ENCODE results near the gene ADGRE3.

Gene ADGRE3

DNA sequence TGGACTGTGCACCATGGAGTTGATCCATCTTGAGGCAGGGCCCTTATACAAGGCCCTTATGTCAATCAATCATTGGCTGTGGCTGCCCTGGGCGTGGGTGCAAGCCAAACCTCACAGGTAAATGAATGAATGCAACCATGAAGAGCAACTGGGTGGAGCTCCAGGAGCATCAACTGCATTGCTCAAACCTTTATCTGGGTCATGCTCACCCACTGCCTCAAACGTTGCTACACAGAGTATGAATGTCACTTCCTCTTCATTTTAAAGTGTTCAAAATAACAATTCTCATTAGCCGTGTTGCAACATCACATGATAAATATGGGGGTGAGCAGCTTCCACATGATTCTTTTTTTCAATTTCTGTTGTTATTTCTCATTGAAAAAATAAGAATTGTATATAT lies 8.8 kb upstream of the ADGRE3 start:
- no peaks in the 10 kb centered on the region for H3K27me3 ChIP-seq (ENCODE audit: insufficient read depth, poor library complexity, severe bottlenecking)
- ATAC-seq (ENCODE audit: low read depth) (no peak), DNase-seq (ENCODE audit: low spot score) (no peak)
- no peak overlapping the region for H3K4me3 ChIP-seq (ENCODE audit: severe bottlenecking)
- no peaks in the 10 kb centered on the region for H3K36me3 ChIP-seq (ENCODE audit: low read depth)
- H3K4me1 ChIP-seq (ENCODE audit: insufficient read depth, poor library complexity, severe bottlenecking), result no peaks in the 10 kb centered on the region
- no peak overlapping the region for H3K27ac ChIP-seq (ENCODE audit: poor library complexity, severe bottlenecking)
- TF ChIP-seq, protein P1, sequence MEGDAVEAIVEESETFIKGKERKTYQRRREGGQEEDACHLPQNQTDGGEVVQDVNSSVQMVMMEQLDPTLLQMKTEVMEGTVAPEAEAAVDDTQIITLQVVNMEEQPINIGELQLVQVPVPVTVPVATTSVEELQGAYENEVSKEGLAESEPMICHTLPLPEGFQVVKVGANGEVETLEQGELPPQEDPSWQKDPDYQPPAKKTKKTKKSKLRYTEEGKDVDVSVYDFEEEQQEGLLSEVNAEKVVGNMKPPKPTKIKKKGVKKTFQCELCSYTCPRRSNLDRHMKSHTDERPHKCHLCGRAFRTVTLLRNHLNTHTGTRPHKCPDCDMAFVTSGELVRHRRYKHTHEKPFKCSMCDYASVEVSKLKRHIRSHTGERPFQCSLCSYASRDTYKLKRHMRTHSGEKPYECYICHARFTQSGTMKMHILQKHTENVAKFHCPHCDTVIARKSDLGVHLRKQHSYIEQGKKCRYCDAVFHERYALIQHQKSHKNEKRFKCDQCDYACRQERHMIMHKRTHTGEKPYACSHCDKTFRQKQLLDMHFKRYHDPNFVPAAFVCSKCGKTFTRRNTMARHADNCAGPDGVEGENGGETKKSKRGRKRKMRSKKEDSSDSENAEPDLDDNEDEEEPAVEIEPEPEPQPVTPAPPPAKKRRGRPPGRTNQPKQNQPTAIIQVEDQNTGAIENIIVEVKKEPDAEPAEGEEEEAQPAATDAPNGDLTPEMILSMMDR (IDR thresholded peaks at IDR 0.05; ENCODE audit: poor library complexity, severe bottlenecking), result no peak
- H3K9me3 ChIP-seq (ENCODE audit: severe bottlenecking), result no peaks in the 10 kb centered on the region

DNA sequence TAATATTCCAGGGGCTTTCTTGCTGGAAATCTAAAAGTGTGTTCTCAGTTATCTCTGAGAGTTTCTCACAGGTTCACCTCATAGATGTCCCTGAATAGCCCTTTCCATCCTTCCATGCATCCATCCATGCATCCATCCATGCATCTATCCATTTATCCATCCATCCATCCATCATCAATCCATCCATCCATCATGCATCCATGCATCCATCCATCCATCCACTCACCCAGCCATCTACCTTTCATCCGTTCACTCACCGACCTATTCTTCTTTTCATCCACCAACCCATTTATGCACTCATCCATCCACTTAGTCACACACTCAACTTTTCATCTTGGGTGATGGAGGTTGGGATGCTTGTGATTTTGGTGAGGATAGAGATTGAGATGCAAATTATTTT lies 7.4 kb upstream of the ADGRE3 start:
- Histone ChIP-seq H3K27me3 (ENCODE audit: insufficient read depth, poor library complexity, severe bottlenecking) (no peaks in the 10 kb centered on the region), H3K27ac (ENCODE audit: poor library complexity, severe bottlenecking) (no peak overlapping the region)

DNA sequence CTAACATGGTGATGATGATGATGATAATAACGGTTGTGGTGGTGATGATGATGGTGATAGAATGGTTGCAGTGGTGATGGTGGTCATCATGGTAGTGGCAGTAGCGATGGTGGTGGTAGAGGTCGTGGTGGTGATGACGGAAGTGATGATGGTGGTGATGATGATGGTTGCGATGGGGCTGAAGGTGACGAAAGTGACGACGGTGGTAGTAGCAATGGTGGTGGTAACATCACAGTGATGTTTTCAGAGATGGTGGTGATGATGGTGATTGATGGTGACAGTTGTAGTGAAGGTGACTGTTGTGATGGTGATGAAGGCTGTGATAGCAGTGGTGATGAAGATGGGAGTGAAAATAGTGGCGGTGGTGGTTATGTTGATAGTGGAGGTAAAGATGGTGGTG lies 3.6 kb upstream of the ADGRE3 start:
- H3K4me3 ChIP-seq (ENCODE audit: severe bottlenecking), result no peak overlapping the region
- no peaks in the 10 kb centered on the region for H3K36me3 ChIP-seq (ENCODE audit: low read depth)
- DNase-seq (ENCODE audit: low spot score) (no peak), ATAC-seq (ENCODE audit: low read depth) (no peak)
- H3K4me1 ChIP-seq (ENCODE audit: insufficient read depth, poor library complexity, severe bottlenecking), result no peaks in the 10 kb centered on the region
- no peaks in the 10 kb centered on the region for H3K9me3 ChIP-seq (ENCODE audit: severe bottlenecking)
- TF ChIP-seq, protein P1 (IDR thresholded peaks at IDR 0.05; ENCODE audit: poor library complexity, severe bottlenecking), result no peak
- H3K27me3 ChIP-seq (ENCODE audit: insufficient read depth, poor library complexity, severe bottlenecking), result no peaks in the 10 kb centered on the region
- no peak overlapping the region for H3K27ac ChIP-seq (ENCODE audit: poor library complexity, severe bottlenecking)

More for the DNA sequence above, 7.4 kb upstream of the ADGRE3 start:
- no peaks in the 10 kb centered on the region for H3K4me1 ChIP-seq (ENCODE audit: insufficient read depth, poor library complexity, severe bottlenecking)
- no peaks in the 10 kb centered on the region for H3K9me3 ChIP-seq (ENCODE audit: severe bottlenecking)
- ATAC-seq (ENCODE audit: low read depth), result no peak
- TF ChIP-seq, protein P1 (IDR thresholded peaks at IDR 0.05; ENCODE audit: poor library complexity, severe bottlenecking), result no peak
- H3K36me3 ChIP-seq (ENCODE audit: low read depth), result no peaks in the 10 kb centered on the region
- H3K4me3 ChIP-seq (ENCODE audit: severe bottlenecking), result no peak overlapping the region
- DNase-seq (ENCODE audit: low spot score), result no peak

DNA sequence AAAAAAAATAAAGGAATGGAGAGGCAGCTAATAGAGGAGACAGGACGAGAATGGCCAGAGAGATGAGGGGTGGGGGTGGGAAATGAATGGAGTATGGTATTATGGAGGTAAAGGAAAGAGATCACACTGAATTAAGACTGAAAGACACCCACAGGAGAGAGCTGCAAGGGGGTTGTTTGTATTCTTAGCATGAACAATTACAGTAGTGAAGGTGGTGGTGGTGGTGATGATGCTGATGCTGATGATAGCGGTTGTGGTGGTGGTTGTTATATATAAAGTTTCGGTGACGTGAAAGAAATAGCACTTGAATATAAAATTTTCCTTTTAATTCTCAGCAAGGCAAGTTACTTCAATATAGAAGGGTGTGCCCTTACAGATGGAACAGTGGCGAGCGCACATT lies 2.8 kb upstream of the ADGRE3 start:
- Histone ChIP-seq H3K4me1 (ENCODE audit: insufficient read depth, poor library complexity, severe bottlenecking) (no peaks in the 10 kb centered on the region), H3K36me3 (ENCODE audit: low read depth) (no peaks in the 10 kb centered on the region), H3K27ac (ENCODE audit: poor library complexity, severe bottlenecking) (no peak overlapping the region), H3K27me3 (ENCODE audit: insufficient read depth, poor library complexity, severe bottlenecking) (no peaks in the 10 kb centered on the region), H3K9me3 (ENCODE audit: severe bottlenecking) (no peaks in the 10 kb centered on the region), H3K4me3 (ENCODE audit: severe bottlenecking) (no peak overlapping the region)
- ATAC-seq (ENCODE audit: low read depth), result no peak
- TF ChIP-seq, protein P1 (IDR thresholded peaks at IDR 0.05; ENCODE audit: poor library complexity, severe bottlenecking), result no peak
- no peak for DNase-seq (ENCODE audit: low spot score)

DNA sequence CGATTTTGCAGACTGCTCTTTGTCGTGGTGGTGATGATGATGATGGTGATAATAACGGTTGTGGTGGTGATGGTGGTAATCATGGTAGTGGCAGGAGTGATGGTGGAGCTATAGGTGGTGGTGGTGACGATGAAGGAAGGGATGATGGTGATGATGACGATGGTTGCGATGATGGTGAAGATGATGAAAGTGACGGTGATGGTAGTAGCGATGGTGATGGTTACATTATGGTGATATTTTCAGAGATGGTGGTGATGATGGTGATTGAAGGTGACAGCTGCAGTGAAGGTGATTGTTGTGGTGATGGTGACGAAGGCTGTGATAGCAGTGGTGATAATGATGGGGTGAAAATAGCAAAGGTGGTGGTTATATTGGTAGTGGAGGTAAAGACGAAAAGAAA lies 2.1 kb upstream of the ADGRE3 start:
- DNase-seq (ENCODE audit: low spot score), result no peak
- no peaks in the 10 kb centered on the region for H3K36me3 ChIP-seq (ENCODE audit: low read depth)
- no peak overlapping the region for H3K4me3 ChIP-seq (ENCODE audit: severe bottlenecking)
- ATAC-seq (ENCODE audit: low read depth), result no peak
- H3K4me1 ChIP-seq (ENCODE audit: insufficient read depth, poor library complexity, severe bottlenecking), result no peaks in the 10 kb centered on the region
- H3K9me3 ChIP-seq (ENCODE audit: severe bottlenecking), result no peaks in the 10 kb centered on the region
- H3K27me3 ChIP-seq (ENCODE audit: insufficient read depth, poor library complexity, severe bottlenecking), result no peaks in the 10 kb centered on the region
- TF ChIP-seq, protein P1 (IDR thresholded peaks at IDR 0.05; ENCODE audit: poor library complexity, severe bottlenecking), result no peak
- no peak overlapping the region for H3K27ac ChIP-seq (ENCODE audit: poor library complexity, severe bottlenecking)

All from RWPE2 (cell line).